HG03565 (cell line): ENCODE data around the gene FMN1.
"Not testable (repeated sequence)": the region's sequence is repeated elsewhere in the genome, so short reads cannot be mapped to it uniquely, and the experiment has no call there.

Experiments used
- ATAC-seq: cut with Tn5 transposase; IDR thresholded peaks from one replicate; pipeline ENCODE4 v1.9.1; 2021; ENCODE audit warnings: mild to moderate bottlenecking, moderate library complexity; ENCODE audit not compliant: unreplicated experiment

Gene FMN1

GRCh38 chr15:32950051-32950450 is 244.5 kb downstream of the FMN1 start:
- not testable (repeated sequence) for ATAC-seq

- no peak for ATAC-seq
These were observed 248.3 kb downstream of the FMN1 start for GRCh38 chr15:32946210-32946609.

GRCh38 chr15:32944431-32944830 is 250.1 kb downstream of the FMN1 start:
- no peak for ATAC-seq

- no peak for ATAC-seq
These were observed 250.8 kb downstream of the FMN1 start for GRCh38 chr15:32943711-32944110.

- no peak for ATAC-seq
These were observed 252.1 kb downstream of the FMN1 start for GRCh38 chr15:32942401-32942841.

GRCh38 chr15:32941823-32942222 is 252.7 kb downstream of the FMN1 start:
- ATAC-seq = no peak

- no peak for ATAC-seq
These were observed 257.5 kb downstream of the FMN1 start for GRCh38 chr15:32936976-32937375.

- ATAC-seq = no peak
These were observed 258.1 kb downstream of the FMN1 start for GRCh38 chr15:32936283-32936918.

GRCh38 chr15:32935139-32935538 is 259.4 kb downstream of the FMN1 start:
- no peak for ATAC-seq

- no peak for ATAC-seq
These were observed 261.3 kb downstream of the FMN1 start for GRCh38 chr15:32933236-32933635.

GRCh38 chr15:32928876-32929275 is 265.6 kb downstream of the FMN1 start:
- no peak for ATAC-seq

GRCh38 chr15:32927124-32927523 is 267.4 kb downstream of the FMN1 start:
- no peak for ATAC-seq

GRCh38 chr15:32923176-32923575 is 271.3 kb downstream of the FMN1 start:
- ATAC-seq = no peak

- no peak for ATAC-seq
These were observed 272.0 kb downstream of the FMN1 start for GRCh38 chr15:32922541-32922940.

GRCh38 chr15:32919749-32920414 is 274.6 kb downstream of the FMN1 start:
- no peak for ATAC-seq

- ATAC-seq = no peak
These were observed 276.0 kb downstream of the FMN1 start for GRCh38 chr15:32918547-32918946.

- no peak for ATAC-seq
These were observed 283.7 kb downstream of the FMN1 start for GRCh38 chr15:32910839-32911238.

- no peak for ATAC-seq
These were observed 285.1 kb downstream of the FMN1 start for GRCh38 chr15:32909431-32909830.

GRCh38 chr15:32908872-32909271 is 285.6 kb downstream of the FMN1 start:
- ATAC-seq = no peak

GRCh38 chr15:32908135-32908801 is 286.2 kb downstream of the FMN1 start:
- ATAC-seq = peak; percentile 84

- ATAC-seq = no peak
These were observed 289.0 kb downstream of the FMN1 start for GRCh38 chr15:32905481-32905880.

- no peak for ATAC-seq
These were observed 290.1 kb downstream of the FMN1 start for GRCh38 chr15:32904448-32904847.
